22Rv1 (cell line): ENCODE results near the gene MAGI1.
"Not testable (repeated sequence)": the region's sequence is repeated elsewhere in the genome, so short reads cannot be mapped to it uniquely, and the experiment has no call there.

ENCODE experiments used
- ZFX ChIP-seq: fragments of 450-650 bp; IDR thresholded peaks from 2 replicates; pipeline ENCODE4 v1.6.1; 2017; ENCODE audit warnings: antibody characterized with exemption, borderline replicate concordance
- TF ChIP-seq, protein P1 (sequence below): fragments of 450-650 bp; IDR thresholded peaks from 2 replicates; pipeline ENCODE4 v1.5.1; 2017; ENCODE audit warnings: mild to moderate bottlenecking

DNA sequence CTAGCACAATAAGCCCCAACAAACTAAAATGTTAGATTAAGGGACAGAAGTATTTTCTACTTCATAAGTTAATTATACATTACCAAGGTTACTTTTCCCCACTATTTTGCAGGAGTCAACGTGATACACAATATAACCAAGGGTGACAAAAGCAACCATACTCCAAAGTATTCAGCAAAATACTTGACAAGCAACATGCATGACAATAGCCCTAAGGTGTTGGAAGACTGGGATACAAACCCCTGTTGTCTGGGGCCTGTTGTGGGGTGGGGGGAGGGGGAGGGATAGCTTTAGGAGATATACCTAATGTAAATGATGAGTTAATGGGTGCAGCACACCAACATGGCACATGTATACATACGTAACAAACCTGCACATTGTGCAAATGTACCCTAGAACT lies 147.2 kb downstream of the MAGI1 start:
- TF ChIP-seq, protein P1, sequence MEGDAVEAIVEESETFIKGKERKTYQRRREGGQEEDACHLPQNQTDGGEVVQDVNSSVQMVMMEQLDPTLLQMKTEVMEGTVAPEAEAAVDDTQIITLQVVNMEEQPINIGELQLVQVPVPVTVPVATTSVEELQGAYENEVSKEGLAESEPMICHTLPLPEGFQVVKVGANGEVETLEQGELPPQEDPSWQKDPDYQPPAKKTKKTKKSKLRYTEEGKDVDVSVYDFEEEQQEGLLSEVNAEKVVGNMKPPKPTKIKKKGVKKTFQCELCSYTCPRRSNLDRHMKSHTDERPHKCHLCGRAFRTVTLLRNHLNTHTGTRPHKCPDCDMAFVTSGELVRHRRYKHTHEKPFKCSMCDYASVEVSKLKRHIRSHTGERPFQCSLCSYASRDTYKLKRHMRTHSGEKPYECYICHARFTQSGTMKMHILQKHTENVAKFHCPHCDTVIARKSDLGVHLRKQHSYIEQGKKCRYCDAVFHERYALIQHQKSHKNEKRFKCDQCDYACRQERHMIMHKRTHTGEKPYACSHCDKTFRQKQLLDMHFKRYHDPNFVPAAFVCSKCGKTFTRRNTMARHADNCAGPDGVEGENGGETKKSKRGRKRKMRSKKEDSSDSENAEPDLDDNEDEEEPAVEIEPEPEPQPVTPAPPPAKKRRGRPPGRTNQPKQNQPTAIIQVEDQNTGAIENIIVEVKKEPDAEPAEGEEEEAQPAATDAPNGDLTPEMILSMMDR: not testable (repeated sequence)
- not testable (repeated sequence) for TF ChIP-seq ZFX
